HG02763 (cell line): ENCODE measurements around the gene HOTAIR.

Experiments
- ATAC-seq: cut with Tn5 transposase; IDR thresholded peaks from one replicate; pipeline ENCODE4 v1.9.1; 2021; ENCODE audit warnings: mild to moderate bottlenecking, moderate library complexity; ENCODE audit not compliant: unreplicated experiment

HOTAIR gene

DNA sequence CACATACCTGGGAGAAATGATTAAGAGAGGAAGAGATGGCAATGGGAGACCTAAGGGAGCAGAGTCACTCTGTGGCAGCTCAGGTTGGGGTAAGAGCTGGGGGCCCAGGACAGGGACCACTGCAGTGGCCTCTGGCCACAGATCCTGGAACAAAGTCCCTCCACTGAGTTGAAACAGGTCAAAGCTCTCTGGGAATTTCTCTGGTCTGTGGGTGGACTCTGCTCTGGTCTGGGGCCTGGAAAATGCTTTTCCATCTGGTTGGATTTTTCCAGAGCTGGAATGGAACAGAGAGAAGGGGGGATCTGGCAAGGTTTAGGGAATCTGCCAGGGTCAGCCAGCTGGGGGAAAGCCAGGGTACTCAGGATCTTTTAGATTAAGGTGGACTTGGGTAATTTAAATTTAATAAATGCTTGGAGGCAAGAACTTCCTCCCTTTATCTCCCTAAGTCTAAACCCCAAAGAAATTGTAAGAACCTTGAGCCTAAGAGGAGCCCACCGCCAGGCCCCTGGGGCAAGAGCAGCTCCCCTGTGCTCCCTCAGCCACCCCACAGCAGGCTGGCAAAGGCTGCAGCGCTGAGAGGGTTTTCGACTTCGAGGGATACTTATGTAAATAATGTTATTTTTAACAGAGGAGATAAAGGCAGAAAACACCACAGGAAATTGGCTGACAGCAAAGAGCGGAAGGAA, 13.9 kb upstream of the HOTAIR start:
- no peak for ATAC-seq

GRCh38 chr12:53987787-53988230, 13.1 kb upstream of the HOTAIR start:
- no peak for ATAC-seq

- no peak for ATAC-seq
Observed at GRCh38 chr12:53986686-53987483, 12.1 kb upstream of the HOTAIR start.

DNA sequence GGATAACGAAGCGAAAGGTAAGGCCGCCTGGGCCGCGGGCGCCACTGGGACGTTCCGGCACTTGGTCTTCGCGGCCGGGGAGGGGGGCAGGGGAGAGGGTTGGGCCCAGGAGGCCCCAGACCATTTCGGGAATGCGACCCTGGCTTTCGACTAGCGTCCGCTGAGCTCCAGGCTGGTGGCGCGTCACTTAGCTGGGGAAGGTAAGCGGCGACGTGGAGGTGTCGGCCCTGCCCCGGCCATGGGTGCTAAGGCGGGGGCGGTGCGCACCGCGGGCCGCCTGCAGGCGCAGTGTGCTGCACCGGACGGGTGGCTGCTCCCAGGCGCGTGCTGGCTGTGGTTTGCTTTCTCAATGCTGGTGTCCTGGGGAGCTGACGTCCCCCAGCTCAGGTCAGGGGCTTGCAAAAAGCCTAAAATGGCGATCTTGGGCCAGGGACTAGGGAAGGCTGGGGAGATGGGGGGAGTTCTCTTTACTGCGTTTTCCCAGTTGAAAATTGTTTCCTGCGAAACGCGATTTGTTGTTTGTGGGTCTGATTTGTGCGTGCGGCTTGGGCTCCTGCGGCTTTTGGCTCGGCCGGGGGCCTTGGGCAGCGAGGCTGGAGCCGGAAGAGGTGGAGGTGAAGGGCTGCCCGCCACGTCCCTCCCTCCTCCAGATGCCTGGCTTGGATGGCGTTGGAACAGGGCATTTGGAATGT, 11.4 kb upstream of the HOTAIR start:
- ATAC-seq = no peak

GRCh38 chr12:53985692-53985993, 10.9 kb upstream of the HOTAIR start:
- no peak for ATAC-seq

DNA sequence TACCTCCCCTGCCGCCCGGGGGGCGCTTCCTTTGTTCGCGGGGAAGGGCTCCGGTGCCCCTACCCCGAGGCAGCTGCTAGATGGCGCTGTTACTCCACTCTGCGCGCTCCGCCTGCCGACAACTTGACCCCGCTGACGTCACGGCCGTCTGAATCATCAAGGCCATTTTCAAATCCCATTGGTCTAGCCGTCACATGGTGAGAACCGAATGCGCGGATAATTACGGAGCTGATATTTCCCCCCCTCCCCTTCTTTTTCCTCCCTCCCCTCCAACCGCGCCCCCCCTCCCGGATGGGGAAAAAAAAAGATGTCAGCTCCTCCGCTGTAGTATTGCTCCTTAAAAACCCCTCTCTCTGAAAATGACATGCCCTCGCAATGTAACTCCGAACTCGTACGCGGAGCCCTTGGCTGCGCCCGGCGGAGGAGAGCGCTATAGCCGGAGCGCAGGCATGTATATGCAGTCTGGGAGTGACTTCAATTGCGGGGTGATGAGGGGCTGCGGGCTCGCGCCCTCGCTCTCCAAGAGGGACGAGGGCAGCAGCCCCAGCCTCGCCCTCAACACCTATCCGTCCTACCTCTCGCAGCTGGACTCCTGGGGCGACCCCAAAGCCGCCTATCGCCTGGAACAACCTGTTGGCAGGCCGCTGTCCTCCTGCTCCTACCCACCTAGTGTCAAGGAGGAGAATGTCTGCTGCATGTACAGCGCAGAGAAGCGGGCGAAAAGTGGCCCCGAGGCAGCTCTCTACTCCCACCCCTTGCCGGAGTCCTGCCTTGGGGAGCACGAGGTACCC, 10.3 kb upstream of the HOTAIR start, which contains the start of gene HOXC10:
Gene HOXC10 (plus strand): TSS at position 246 of the 791 bp plus-strand sequence. CDS start 114 bp downstream, at position 360.
- no peak for ATAC-seq

GRCh38 chr12:53983950-53984572, 9.3 kb upstream of the HOTAIR start:
- ATAC-seq = no peak

GRCh38 chr12:53983568-53983949, 8.8 kb upstream of the HOTAIR start:
- ATAC-seq = no peak

- no peak for ATAC-seq
Observed at GRCh38 chr12:53982648-53983567, 8.2 kb upstream of the HOTAIR start.

GRCh38 chr12:53981634-53982565, 7.1 kb upstream of the HOTAIR start:
- ATAC-seq = no peak

GRCh38 chr12:53980802-53981496, 6.2 kb upstream of the HOTAIR start:
- ATAC-seq = no peak

DNA sequence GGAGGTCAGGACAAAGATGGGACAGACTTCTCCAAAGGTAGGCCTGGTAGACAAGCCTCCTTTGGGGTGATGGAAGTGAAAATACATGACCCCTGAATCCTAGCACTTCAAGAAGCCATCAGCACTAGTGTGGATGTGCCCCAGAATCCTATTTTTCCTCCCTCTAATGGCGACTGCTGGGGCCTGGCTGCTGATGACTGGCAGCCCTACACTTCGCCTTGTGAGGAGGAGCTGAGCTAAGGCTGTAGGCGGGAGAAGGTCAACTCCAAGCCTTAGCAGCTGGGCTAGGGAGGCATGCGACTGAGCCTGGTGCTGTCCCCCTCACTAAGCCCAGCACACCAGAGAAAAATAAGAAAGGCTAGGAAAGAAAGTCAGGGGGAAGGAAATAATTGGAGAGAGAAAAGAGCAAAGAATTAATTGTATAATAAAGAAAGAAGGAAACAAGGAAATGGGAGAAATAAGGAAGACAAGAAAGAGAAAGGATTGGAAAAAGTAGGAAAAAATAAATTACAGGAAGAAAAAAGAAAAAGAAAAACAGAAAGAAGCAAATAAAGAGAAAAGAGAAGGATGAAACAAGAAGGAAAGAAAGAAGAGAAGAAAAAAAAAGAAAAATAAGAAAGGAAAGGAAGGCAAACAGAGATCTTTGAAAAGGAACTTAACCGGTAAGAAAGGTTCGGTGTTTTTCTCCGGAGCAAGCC, 5.5 kb upstream of the HOTAIR start:
- no peak for ATAC-seq

DNA sequence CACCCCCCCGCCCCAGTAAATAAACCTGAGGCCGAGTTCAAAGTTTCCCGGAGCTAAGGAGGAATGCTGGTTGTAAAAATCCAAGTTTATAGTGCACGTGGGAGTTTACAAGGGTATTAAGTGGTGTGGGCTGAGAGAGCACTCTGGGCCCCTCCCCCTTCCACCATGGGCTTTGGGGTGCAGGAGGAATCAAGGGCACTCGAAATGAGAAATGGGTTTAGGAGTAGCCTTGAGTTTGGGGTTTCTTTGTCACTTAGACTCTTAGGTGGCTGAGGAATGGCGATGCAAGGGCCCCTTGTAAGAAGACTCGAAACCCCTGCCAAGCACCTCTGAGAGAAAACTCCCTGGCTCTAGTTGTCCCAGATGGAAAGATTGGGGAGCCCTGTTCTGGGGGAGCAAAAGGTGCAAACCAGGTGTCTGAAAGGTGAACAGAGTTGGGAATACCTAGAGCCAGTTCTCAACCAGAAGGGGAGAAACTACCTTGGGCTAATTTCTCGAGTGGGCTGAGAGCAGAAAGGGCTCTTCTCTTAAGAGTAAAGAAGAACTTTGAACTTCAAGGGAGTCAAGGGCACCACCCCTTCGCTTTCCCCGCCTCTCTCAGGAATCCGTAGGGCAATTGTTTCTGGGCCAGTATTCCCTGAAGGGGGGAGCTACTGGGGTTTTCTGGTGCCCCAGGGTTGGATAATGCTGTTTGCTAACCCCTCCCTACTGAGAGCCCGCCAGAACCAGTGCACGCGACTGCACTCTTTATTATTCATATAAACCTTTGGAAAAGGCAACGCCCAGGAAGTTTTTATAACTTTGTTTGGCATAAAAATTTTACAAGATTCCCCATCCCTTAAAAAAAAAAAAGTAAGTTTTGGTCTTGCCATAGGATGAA, 4.0 kb upstream of the HOTAIR start:
- ATAC-seq = no peak

- no peak for ATAC-seq
Observed at GRCh38 chr12:53977596-53978445, 3.1 kb upstream of the HOTAIR start.

DNA sequence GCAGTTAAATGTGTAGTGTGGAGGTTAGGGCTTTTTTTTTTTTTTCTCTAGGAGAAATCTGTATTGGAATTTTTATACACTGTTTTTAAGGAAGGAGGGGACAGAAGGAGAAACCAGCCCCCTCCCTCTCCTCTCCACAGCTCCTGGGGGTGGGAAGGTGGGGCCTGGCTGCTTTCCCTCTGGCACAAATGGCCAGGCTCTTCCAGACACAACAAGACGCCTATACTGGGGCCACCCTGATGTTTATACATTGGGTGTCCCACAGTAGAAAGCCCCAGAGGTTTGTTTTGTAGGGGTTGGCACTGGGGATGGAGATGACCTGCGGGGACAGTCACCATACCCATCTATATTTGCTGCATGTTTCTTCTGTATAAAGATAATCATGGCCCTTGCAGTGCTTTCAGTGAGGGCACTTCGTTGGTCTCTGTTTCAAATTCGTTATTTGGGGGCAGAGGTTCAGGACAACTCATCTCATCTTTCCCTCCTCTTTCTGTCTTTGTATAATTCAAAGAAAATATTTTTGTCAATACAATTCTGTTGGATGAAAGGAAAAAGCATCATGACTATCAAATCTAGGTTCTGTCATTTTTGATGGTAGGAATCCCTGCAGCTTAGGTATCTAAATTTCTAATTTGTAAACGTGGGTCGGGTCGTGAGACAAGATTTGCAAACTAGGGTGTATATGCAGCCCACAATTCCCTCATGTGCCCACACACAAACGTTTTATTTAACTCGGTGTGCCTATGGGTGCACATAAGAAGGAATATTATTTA, 2.3 kb upstream of the HOTAIR start:
- ATAC-seq = no peak
